Activated CD4-positive, alpha-beta T cell treated with anti-CD3 and anti-CD28 coated beads, Interleukin-2, amount 50 U/mL, for 4 hours (primary cell): ENCODE results near the gene PPP1R15B.

ENCODE experiments used
- DNase-seq, 2 experiments: peaks; one replicate each; pipeline ENCODE4 v3.0.0-alpha.2; 2020

Gene PPP1R15B

GRCh38 chr1:204361781-204362180 is 49.8 kb downstream of the PPP1R15B start:
- no peak for DNase-seq

- no peak for DNase-seq
These were observed 50.3 kb downstream of the PPP1R15B start for GRCh38 chr1:204361341-204361771.

- DNase-seq: no peak
These were observed 51.3 kb downstream of the PPP1R15B start for GRCh38 chr1:204360314-204360713.

- no peak for DNase-seq
These were observed 52.0 kb downstream of the PPP1R15B start, which contains the start of gene PLEKHA6 for GRCh38 chr1:204359474-204360255. Gene PLEKHA6 (minus strand): TSS chr1:204359929. CDS start chr1:204273727, 86,202 bp downstream.

- no peak for DNase-seq
These were observed 52.5 kb downstream of the PPP1R15B start for GRCh38 chr1:204359131-204359473.

GRCh38 chr1:204358605-204359004 is 53.0 kb downstream of the PPP1R15B start:
- no peak for DNase-seq

- DNase-seq: no peak
These were observed 53.8 kb downstream of the PPP1R15B start for GRCh38 chr1:204357551-204358490.

- DNase-seq: no peak
These were observed 54.6 kb downstream of the PPP1R15B start for GRCh38 chr1:204356997-204357396.

GRCh38 chr1:204355913-204356312 is 55.7 kb downstream of the PPP1R15B start:
- no peak for DNase-seq

GRCh38 chr1:204354579-204354978 is 57.0 kb downstream of the PPP1R15B start:
- DNase-seq: no peak
